Activated CD4-positive, alpha-beta T cell treated with anti-CD3 and anti-CD28 coated beads, Interleukin-2, amount 10 ng/mL, durations not matched to agents 7 days and 5 days (primary cell): ENCODE measurements around the gene ZDHHC19. TPM values are rescaled to one million over a fixed set of nuclear protein-coding genes. Genes with fewer than 3 reads are reported as not detected.
"Not testable (repeated sequence)": the region's sequence is repeated elsewhere in the genome, so short reads cannot be mapped to it uniquely, and the experiment has no call there.

Source experiments
- CTCF ChIA-PET: fragments of 350-600 bp; sonication (Branson Sonifier 250); formaldehyde crosslinking; loops from one replicate; lab custom pipeline; 2021; ENCODE audit warnings: antibody characterized with exemption; lab: Charles Lee
- POLR2A ChIA-PET: fragments of 350-600 bp; sonication (Branson Sonifier 250); formaldehyde crosslinking; loops from one replicate; lab custom pipeline; 2021; ENCODE audit warnings: antibody characterized with exemption; lab: Charles Lee
- DNase-seq: peaks from one replicate; pipeline ENCODE4 v3.0.0-alpha.2; 2020
- H3K27ac Mint-ChIP-seq: one replicate; pipeline ENCODE4 v1.8.0; 2021; ENCODE audit warnings: mild to moderate bottlenecking, moderate library complexity, mixed read lengths
- H3K27me3 Mint-ChIP-seq: one replicate; pipeline ENCODE4 v1.8.0; 2021; ENCODE audit warnings: mixed read lengths
- H3K36me3 Mint-ChIP-seq: one replicate; pipeline ENCODE4 v1.8.0; 2021; ENCODE audit warnings: low read depth, mixed read lengths
- H3K4me1 Mint-ChIP-seq: one replicate; pipeline ENCODE4 v1.8.0; 2021; ENCODE audit warnings: mixed read lengths
- H3K4me3 Mint-ChIP-seq: one replicate; pipeline ENCODE4 v1.8.0; 2021; ENCODE audit warnings: mild to moderate bottlenecking, moderate library complexity, mixed read lengths
- H3K9me3 Mint-ChIP-seq: one replicate; pipeline ENCODE4 v1.8.0; 2021; ENCODE audit warnings: mixed read lengths
- total RNA-seq, 2 experiments: library from RNA; stranded (reverse); gene quantifications; one replicate each; pipeline ENCODE4 v1.2.3, GENCODE V29; 2021

The ZDHHC19 gene
- total RNA-seq, 2 experiments from 2014 or later: not detected

DNA sequence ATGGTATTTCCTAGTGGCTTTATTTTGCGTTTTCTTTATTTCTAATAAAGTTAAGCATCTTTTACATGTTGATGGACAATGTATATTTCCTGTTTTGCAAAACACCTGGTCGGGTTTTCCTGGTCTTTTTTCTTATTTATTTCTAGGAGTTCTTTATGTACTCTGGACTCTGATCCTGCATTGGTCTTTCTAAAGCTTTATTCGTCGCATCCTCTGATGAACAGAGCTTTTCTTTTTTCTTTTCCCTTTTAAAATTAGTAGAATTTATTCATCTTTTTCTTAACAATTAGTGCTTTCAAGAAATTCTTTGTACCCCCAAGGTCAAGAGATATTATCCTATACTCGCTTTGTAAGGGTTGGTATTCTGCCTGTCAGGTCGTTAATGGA is 32.2 kb downstream of the ZDHHC19 start:
- no peak for DNase-seq
- H3K9me3 Mint-ChIP-seq: no peaks in the 10 kb centered on the region
- H3K36me3 Mint-ChIP-seq: no peaks in the 10 kb centered on the region
- H3K4me3 Mint-ChIP-seq: peak overlapping the region; percentile 37
- peaks cover 62% of the 10 kb centered on the region for H3K4me1 Mint-ChIP-seq
- POLR2A ChIA-PET: interaction anchor here (0.6 to 1.7 kb wide), 2 partner anchors 57 to 100 kb away, joined by 3 to 5 read pairs; no protein-coding TSS in a partner anchor
- peak overlapping the region; percentile 95 for H3K27ac Mint-ChIP-seq
- H3K27me3 Mint-ChIP-seq: no peaks in the 10 kb centered on the region
- CTCF ChIA-PET: interaction anchor here (0.6 to 2.1 kb wide), 11 partner anchors 9 to 106 kb away, joined by 3 to 7 read pairs (median 3); no protein-coding TSS in a partner anchor

DNA sequence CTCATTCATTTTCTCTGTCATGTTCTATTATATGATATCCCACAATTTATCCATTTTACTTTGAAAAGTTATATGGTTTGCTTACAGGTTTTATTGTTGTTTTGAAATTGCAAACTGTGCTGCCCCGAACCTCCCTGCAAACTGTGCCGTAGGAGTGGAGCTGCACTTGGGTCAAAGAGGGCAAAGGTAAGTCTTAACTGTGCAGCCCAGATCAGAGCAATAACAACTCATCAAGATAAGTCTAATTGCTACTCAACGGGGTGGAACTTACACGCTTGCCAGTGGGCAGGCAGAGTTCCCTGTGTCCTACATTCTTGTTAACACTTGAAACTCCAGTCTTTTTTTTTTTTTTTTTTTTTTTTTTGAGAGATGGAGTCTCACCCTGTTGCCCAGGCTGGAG is 33.2 kb downstream of the ZDHHC19 start:
- H3K27ac Mint-ChIP-seq: peak overlapping the region; percentile 68
- H3K4me3 Mint-ChIP-seq: no peak overlapping the region
- ChIA-PET CTCF (interaction anchor here (1.4 to 2.3 kb wide), 2 partner anchors 19 to 60 kb away, joined by 3 to 7 read pairs; no protein-coding TSS in a partner anchor), POLR2A (no interaction called here)
- H3K4me1 Mint-ChIP-seq: peaks cover 52% of the 10 kb centered on the region
- no peaks in the 10 kb centered on the region for H3K9me3 Mint-ChIP-seq
- H3K27me3 Mint-ChIP-seq: no peaks in the 10 kb centered on the region
- no peak for DNase-seq
- H3K36me3 Mint-ChIP-seq: no peaks in the 10 kb centered on the region

DNA sequence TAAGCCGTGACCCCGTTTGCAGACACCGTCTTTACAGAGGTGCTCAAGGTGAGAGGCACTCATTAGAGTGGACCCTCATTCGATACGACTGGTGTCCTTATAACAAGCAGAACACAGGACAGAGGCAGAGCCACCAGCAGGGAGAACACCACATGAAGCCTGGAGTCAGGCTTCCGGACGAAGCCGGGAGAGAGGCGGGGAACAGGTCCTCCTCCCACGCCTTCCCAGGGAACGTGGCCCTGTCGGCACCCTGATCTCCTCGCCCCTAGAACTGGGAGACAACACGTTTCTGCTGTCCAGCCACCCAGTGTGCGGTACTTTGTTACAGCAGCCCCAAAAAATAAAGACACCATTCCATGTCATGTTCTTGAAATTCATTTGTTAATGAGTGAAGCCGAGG is 33.6 kb downstream of the ZDHHC19 start:
- no peaks in the 10 kb centered on the region for H3K36me3 Mint-ChIP-seq
- no peak for DNase-seq
- no peak overlapping the region for H3K4me3 Mint-ChIP-seq
- H3K9me3 Mint-ChIP-seq: no peaks in the 10 kb centered on the region
- CTCF ChIA-PET: interaction anchor here (1.4 to 2.3 kb wide), 2 partner anchors 19 to 60 kb away, joined by 3 to 7 read pairs; no protein-coding TSS in a partner anchor
- POLR2A ChIA-PET: no interaction called here
- H3K27me3 Mint-ChIP-seq: no peaks in the 10 kb centered on the region
- H3K4me1 Mint-ChIP-seq: peaks cover 48% of the 10 kb centered on the region
- peak overlapping the region; percentile 68 for H3K27ac Mint-ChIP-seq

DNA sequence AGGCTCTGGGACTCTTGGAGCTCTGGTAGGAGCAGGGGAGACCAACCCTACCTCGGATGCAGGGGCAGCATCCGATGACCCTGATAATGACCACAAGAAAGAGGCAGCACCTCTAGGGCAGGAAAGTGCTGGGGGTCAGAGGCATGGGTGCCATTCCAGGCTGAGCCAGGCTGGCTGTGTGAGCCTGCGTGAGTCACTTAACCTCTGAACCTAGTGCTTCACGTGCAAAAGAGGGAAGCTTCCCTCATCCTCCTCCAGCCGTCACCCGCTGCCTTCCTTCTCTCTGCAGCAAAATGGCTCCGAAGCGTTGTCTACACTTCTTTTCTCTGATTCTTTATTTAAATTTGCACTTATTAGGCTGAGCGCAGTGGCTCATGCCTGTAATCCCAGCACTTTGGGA is 35.5 kb downstream of the ZDHHC19 start:
- Mint-ChIP-seq H3K36me3 (no peaks in the 10 kb centered on the region), H3K9me3 (no peaks in the 10 kb centered on the region), H3K27me3 (no peaks in the 10 kb centered on the region), H3K27ac (peak overlapping the region; percentile 50), H3K4me3 (no peak overlapping the region), H3K4me1 (peaks cover 30% of the 10 kb centered on the region)
- ChIA-PET CTCF (interaction anchor here (0.9 to 2.3 kb wide), 4 partner anchors 15 to 29 kb away, joined by 3 to 7 read pairs (median 6); no protein-coding TSS in a partner anchor), POLR2A (no interaction called here)
- DNase-seq: no peak

DNA sequence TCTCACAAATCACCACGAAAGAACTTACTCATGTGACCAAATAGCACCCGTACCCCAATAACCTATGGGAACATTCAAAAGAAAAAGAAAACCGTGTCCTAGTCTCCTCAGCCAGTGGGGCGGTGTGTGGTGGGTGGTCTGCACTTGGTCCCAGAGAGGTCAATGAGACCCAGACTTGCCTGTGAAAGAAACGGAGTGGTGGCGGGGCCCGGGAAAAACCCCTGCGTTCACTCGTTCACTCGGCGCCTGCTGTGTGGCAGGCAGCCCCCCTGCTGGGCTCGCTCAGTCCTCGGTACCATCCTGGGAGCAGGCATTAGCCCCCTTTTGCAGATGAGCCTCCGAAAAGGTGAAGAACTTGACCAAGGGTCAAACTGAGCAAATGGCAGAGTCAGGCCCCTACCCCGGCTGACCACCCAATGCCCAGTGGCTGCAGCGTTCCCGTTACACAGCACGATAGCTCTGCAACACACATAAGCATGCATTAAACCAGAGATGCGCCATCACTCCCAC is 36.0 kb downstream of the ZDHHC19 start:
- H3K4me3 Mint-ChIP-seq: no peak overlapping the region
- H3K4me1 Mint-ChIP-seq: peaks cover 25% of the 10 kb centered on the region
- no peak for DNase-seq
- no peaks in the 10 kb centered on the region for H3K36me3 Mint-ChIP-seq
- no peaks in the 10 kb centered on the region for H3K9me3 Mint-ChIP-seq
- H3K27me3 Mint-ChIP-seq: no peaks in the 10 kb centered on the region
- no peak overlapping the region for H3K27ac Mint-ChIP-seq
- ChIA-PET CTCF (interaction anchor here (0.9 to 1.4 kb wide), 3 partner anchors 14 to 29 kb away, joined by 3 to 7 read pairs (median 4); no protein-coding TSS in a partner anchor), POLR2A (no interaction called here)

DNA sequence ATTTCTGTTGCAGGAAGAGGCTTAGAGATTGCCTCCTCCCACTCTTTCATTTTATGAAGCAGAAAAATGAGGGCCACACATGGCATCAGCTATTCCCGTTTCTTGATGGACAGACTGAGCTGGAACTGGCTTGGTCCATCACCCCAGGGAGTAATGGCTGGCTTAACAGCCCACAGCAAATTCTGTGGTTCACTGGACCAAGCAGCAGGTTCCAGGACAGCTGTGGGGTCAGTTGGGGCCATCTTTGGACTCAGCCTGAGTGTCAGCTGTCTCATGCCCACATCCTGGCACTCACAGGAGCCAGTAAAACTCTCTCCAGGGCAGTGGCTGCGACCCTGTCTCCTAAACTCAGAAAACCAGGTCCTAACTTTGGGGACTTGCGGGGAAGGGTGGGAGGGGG is 36.5 kb downstream of the ZDHHC19 start:
- Mint-ChIP-seq H3K4me3 (no peak overlapping the region), H3K27me3 (no peaks in the 10 kb centered on the region), H3K4me1 (peaks cover 20% of the 10 kb centered on the region), H3K9me3 (no peaks in the 10 kb centered on the region), H3K36me3 (no peaks in the 10 kb centered on the region), H3K27ac (no peak overlapping the region)
- no peak for DNase-seq
- ChIA-PET POLR2A (no interaction called here), CTCF (interaction anchor here (1.4 kb wide), 1 partner anchor 28 kb away, joined by 4 read pairs; no protein-coding TSS in a partner anchor)

DNA sequence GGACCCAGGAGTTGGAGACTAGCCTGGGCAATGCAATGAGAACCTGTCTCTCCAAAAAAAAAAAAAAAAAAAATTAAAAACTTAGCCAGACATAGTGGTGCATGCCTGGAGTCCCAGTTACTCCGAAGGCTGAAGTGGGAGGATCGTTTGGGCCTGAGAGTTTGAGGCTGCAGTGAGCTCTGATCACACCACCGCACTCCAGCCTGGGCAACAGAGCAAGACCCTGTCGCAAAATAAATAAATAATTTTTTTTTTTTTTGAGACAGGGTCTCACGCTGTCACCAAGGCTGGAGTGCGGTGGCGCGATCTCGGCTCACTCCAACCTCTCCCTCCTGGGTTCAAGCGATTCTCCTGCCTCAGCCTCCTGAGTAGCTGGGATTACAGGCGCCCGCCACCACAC is 40.9 kb downstream of the ZDHHC19 start:
- H3K27me3 Mint-ChIP-seq, H3K27ac Mint-ChIP-seq, H3K9me3 Mint-ChIP-seq, POLR2A ChIA-PET, H3K4me3 Mint-ChIP-seq, H3K4me1 Mint-ChIP-seq, DNase-seq, H3K36me3 Mint-ChIP-seq: not testable (repeated sequence)
- CTCF ChIA-PET: interaction anchor here (0.7 to 1.4 kb wide), 3 partner anchors 11 to 57 kb away, joined by 3 to 5 read pairs (median 3); no protein-coding TSS in a partner anchor

DNA sequence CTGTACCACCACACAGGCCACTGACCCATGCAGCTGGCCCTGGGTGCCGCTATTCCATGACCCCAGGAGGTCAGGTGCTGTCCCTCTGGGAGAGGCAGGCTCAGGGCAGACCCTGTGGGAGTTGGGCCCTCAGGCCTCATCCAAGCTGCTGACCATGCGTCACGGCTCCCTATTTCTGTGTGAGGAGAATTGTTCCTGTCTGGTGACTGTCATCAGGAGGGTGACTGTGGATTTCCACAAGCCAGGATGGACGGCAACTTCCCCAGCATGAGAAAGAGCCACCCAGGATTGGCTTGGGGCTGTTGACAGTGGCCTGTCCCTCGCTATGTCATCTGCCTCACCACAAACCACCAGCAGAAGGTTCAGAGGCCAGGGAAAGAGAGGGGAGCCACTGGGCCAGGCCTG is 41.4 kb downstream of the ZDHHC19 start:
- Mint-ChIP-seq H3K4me1 (peaks cover 4% of the 10 kb centered on the region), H3K27me3 (no peaks in the 10 kb centered on the region), H3K27ac (no peak overlapping the region), H3K36me3 (no peaks in the 10 kb centered on the region), H3K9me3 (no peaks in the 10 kb centered on the region), H3K4me3 (no peak overlapping the region)
- CTCF ChIA-PET: interaction anchor here (0.7 to 1.4 kb wide), 3 partner anchors 10 to 56 kb away, joined by 3 to 5 read pairs (median 3); no protein-coding TSS in a partner anchor
- DNase-seq: no peak
- POLR2A ChIA-PET: no interaction called here

DNA sequence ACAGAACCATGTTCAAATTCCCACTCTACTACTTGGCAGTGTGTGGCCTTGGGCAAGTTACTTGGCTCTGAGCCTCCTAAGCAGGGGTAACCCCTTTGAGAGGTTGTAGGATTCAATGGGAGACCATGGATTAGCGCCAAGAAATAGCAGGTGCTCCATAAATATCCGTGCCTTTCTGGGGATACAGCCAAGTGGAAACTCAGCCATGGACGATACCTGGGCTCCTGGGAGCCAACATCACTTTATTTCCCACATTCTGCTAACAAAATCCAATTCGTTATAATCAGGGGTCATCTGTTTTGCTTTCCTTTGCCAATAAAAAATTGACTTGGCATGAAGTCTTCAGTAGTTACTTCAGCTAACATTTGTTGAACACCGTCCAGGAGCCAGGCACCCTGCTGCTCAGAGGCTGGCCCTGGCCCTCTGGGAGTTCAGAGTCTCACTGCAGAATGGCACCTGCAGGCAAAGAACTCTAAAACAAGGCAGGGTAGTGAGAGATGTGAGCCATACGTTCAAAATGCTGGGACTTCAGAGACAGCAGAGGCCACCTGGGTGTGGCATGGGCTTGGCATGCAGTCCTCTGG is 42.3 kb downstream of the ZDHHC19 start:
- Mint-ChIP-seq H3K27ac (no peak overlapping the region), H3K9me3 (no peaks in the 10 kb centered on the region), H3K4me1 (peaks cover 2% of the 10 kb centered on the region), H3K36me3 (no peaks in the 10 kb centered on the region), H3K27me3 (no peaks in the 10 kb centered on the region), H3K4me3 (no peak overlapping the region)
- CTCF ChIA-PET: no interaction called here
- no peak for DNase-seq
- POLR2A ChIA-PET: no interaction called here

DNA sequence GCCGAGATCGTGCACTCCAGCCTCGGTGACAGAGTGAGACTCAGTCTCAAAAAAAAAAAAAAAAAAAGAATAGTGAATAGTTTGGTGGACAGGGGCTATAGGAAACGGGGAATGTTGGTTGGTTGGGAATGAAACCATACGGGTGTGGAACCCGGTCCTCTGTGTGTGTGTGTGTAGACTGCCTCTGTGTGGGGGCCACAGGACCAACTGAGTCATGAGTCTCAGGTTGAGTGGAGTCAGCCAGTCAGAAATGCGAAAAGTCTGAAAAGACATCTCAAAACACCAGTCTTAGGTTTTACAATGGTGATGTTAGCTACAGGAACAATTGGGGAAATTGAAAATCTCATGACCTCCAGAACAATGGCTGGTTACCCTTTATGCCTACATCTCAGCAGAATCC is 44.5 kb downstream of the ZDHHC19 start:
- no peaks in the 10 kb centered on the region for H3K9me3 Mint-ChIP-seq
- POLR2A ChIA-PET: no interaction called here
- CTCF ChIA-PET: interaction anchor here (1.0 kb wide), 1 partner anchor 31 kb away, joined by 3 read pairs; no protein-coding TSS in a partner anchor
- H3K4me3 Mint-ChIP-seq: no peak overlapping the region
- no peak for DNase-seq
- H3K27me3 Mint-ChIP-seq: no peaks in the 10 kb centered on the region
- H3K27ac Mint-ChIP-seq: peak overlapping the region; percentile 16
- peaks cover 6% of the 10 kb centered on the region for H3K4me1 Mint-ChIP-seq
- no peaks in the 10 kb centered on the region for H3K36me3 Mint-ChIP-seq

DNA sequence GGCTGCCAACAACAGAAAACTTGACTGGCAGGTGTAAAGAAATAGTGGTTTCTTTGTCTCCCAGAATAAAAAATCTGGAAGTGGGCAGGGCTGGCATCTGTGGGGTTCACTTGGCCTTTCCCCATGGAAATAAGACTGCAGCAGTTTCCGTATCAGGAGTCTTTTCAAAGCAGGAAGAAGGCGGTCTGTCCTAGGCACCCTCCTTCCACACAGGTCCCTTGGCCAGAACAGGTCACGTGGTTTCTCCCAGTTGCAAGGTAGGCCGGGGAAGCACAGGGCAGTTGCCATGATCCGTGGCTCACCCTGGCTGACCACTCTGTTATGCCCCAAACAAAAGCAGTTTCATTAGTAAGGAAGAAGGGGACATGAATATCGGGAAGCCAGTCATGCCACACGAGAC is 45.4 kb downstream of the ZDHHC19 start:
- H3K36me3 Mint-ChIP-seq: no peaks in the 10 kb centered on the region
- H3K4me3 Mint-ChIP-seq: no peak overlapping the region
- H3K27ac Mint-ChIP-seq: no peak overlapping the region
- ChIA-PET POLR2A (no interaction called here), CTCF (interaction anchor here (1.0 kb wide), 1 partner anchor 30 kb away, joined by 3 read pairs; no protein-coding TSS in a partner anchor)
- H3K9me3 Mint-ChIP-seq: no peaks in the 10 kb centered on the region
- no peaks in the 10 kb centered on the region for H3K27me3 Mint-ChIP-seq
- no peak for DNase-seq
- peaks cover 6% of the 10 kb centered on the region for H3K4me1 Mint-ChIP-seq

DNA sequence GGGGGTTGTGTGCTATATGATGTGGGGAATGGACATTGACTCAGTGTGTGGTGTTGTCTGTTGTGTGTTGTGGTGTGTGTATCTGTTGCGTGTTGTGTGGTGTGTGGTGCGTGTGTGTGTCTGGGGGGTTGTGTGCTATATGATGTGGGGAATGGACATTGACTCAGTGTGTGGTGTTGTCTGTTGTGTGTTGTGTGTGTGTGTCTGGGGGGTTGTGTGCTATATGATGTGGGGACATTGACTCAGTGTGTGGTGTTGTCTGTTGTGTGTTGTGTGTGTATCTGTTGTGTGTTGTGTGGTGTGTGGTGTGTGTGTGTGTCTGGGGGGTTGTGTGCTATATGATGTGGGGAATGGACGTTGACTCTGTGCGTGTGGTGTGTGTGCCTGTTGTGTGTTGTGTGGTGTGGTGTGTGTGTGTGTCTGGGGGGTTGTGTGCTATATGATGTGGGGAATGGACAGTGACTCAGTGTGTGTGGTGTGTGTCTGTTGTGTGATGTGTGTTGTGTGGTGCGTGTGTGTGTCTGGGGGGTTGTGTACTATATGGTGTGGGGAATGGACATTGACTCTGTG is 46.1 kb downstream of the ZDHHC19 start:
- POLR2A ChIA-PET, H3K4me3 Mint-ChIP-seq, CTCF ChIA-PET, H3K27me3 Mint-ChIP-seq, H3K27ac Mint-ChIP-seq, H3K36me3 Mint-ChIP-seq, H3K9me3 Mint-ChIP-seq, DNase-seq: not testable (repeated sequence)
- peaks cover 13% of the 10 kb centered on the region for H3K4me1 Mint-ChIP-seq

DNA sequence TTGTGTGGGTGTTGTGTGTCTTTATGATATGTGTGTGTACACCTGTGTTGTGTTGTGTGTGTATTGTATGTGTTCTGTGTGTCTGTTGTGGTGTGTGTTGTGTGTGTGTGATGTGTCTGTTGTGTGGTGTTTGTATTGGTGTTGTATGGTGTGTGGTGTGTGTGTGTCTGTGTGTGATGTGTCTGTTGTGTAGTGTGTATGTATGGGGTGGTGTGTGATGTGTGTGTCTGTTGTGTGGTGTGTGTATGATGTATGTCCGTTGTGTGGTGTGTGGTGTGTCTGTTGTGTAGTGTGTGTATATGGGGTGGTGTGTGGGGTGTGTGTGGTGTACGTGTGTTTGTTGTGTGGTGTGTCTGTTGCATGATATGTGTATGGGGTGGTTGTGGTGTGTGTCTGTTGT is 46.6 kb downstream of the ZDHHC19 start:
- Mint-ChIP-seq H3K27me3 (no peaks in the 10 kb centered on the region), H3K9me3 (no peaks in the 10 kb centered on the region), H3K36me3 (no peaks in the 10 kb centered on the region), H3K4me3 (no peak overlapping the region), H3K27ac (no peak overlapping the region), H3K4me1 (peaks cover 18% of the 10 kb centered on the region)
- ChIA-PET POLR2A (no interaction called here), CTCF (interaction anchor here (0.9 kb wide), 1 partner anchor 10 kb away, joined by 3 read pairs; no protein-coding TSS in a partner anchor)
- no peak for DNase-seq
